ENCODE measurements around the gene MKNK2.
"Not testable (repeated sequence)": the region's sequence is repeated elsewhere in the genome, so short reads cannot be mapped to it uniquely, and the experiment has no call there.

The MKNK2 gene

GRCh38 chr19:2043961-2044708, 6.9 kb downstream of the MKNK2 start:
- no peak for DNase-seq

- DNase-seq, result no peak
Measured at GRCh38 chr19:2043251-2043641, 7.8 kb downstream of the MKNK2 start.

- no peak for DNase-seq
Measured at GRCh38 chr19:2042485-2043250, 8.4 kb downstream of the MKNK2 start.

GRCh38 chr19:2041683-2042484, 9.2 kb downstream of the MKNK2 start:
- peak; percentile 69 to 95 for DNase-seq

- DNase-seq, result no peak
Measured at GRCh38 chr19:2041433-2041682, 9.7 kb downstream of the MKNK2 start.

- DNase-seq, result no peak
Measured at GRCh38 chr19:2040647-2041432, 10.2 kb downstream of the MKNK2 start.

GRCh38 chr19:2039959-2040646, 10.9 kb downstream of the MKNK2 start:
- DNase-seq, result no peak

- DNase-seq, result no peak
Measured at GRCh38 chr19:2039089-2039958, 11.7 kb downstream of the MKNK2 start.

GRCh38 chr19:2038284-2039088, 12.6 kb downstream of the MKNK2 start:
- no peak for DNase-seq

GRCh38 chr19:2037651-2038255, 13.3 kb downstream of the MKNK2 start:
- no peak for DNase-seq

GRCh38 chr19:2036424-2036823, 14.6 kb downstream of the MKNK2 start:
- DNase-seq, result no peak

GRCh38 chr19:2035590-2035991, 15.5 kb downstream of the MKNK2 start:
- DNase-seq, result no peak

- peak in 1 of 2 experiments; percentile 55 for DNase-seq
Measured at GRCh38 chr19:2034729-2035589, 16.1 kb downstream of the MKNK2 start.

- not testable (repeated sequence) for DNase-seq
Measured at GRCh38 chr19:2034253-2034652, 16.8 kb downstream of the MKNK2 start.

- DNase-seq, result no peak
Measured at GRCh38 chr19:2033825-2034159, 17.3 kb downstream of the MKNK2 start.

- no peak for DNase-seq
Measured at GRCh38 chr19:2033115-2033824, 17.8 kb downstream of the MKNK2 start.

GRCh38 chr19:2032296-2032941, 18.6 kb downstream of the MKNK2 start:
- DNase-seq, result peak in 1 of 2 experiments; percentile 51

- DNase-seq, result no peak
Measured at GRCh38 chr19:2027361-2027760, 23.7 kb downstream of the MKNK2 start.
